CD4-positive, alpha-beta T cell treated with Interleukin-2 at 100 ng/mL for 4 hours (primary cell): ENCODE measurements around the gene ADGRG7.
A peak's percentile ranks its signal among the peaks of the same experiment; 100 is the strongest.
"Not testable (repeated sequence)": the region's sequence is repeated elsewhere in the genome, so short reads cannot be mapped to it uniquely, and the experiment has no call there.

Experiments
- DNase-seq: peaks from one replicate; pipeline ENCODE4 v3.0.0-alpha.2; 2020; ENCODE audit warnings: low spot score

ADGRG7 gene

GRCh38 chr3:100645913-100646312 is 36.5 kb downstream of the ADGRG7 start:
- no peak for DNase-seq

- DNase-seq = no peak
Measured at GRCh38 chr3:100647171-100647570, 37.8 kb downstream of the ADGRG7 start.

GRCh38 chr3:100647657-100648056 is 38.3 kb downstream of the ADGRG7 start:
- DNase-seq = no peak

GRCh38 chr3:100650651-100651619 is 41.5 kb downstream of the ADGRG7 start:
- DNase-seq = peak; percentile 12

- DNase-seq = no peak
Measured at GRCh38 chr3:100653604-100654294, 44.3 kb downstream of the ADGRG7 start.

- no peak for DNase-seq
Measured at GRCh38 chr3:100656945-100657344, 47.5 kb downstream of the ADGRG7 start.

GRCh38 chr3:100661294-100661693 is 51.9 kb downstream of the ADGRG7 start:
- not testable (repeated sequence) for DNase-seq

- DNase-seq = no peak
Measured at GRCh38 chr3:100662113-100662823, 52.9 kb downstream of the ADGRG7 start.

GRCh38 chr3:100665230-100665629 is 55.8 kb downstream of the ADGRG7 start:
- DNase-seq = peak; percentile 37

- DNase-seq = not testable (repeated sequence)
Measured at GRCh38 chr3:100666699-100667098, 57.3 kb downstream of the ADGRG7 start.

GRCh38 chr3:100667316-100667715 is 57.9 kb downstream of the ADGRG7 start:
- DNase-seq = not testable (repeated sequence)

GRCh38 chr3:100670995-100671394 is 61.6 kb downstream of the ADGRG7 start:
- DNase-seq = not testable (repeated sequence)

- DNase-seq = no peak
Measured at GRCh38 chr3:100681496-100681895, 72.1 kb downstream of the ADGRG7 start.

- DNase-seq = no peak
Measured at GRCh38 chr3:100682056-100682853, 72.9 kb downstream of the ADGRG7 start.

GRCh38 chr3:100682854-100683760 is 73.7 kb downstream of the ADGRG7 start:
- no peak for DNase-seq

- DNase-seq = no peak
Measured at GRCh38 chr3:100693225-100693624, 83.8 kb downstream of the ADGRG7 start.

GRCh38 chr3:100695696-100696095 is 86.3 kb downstream of the ADGRG7 start:
- DNase-seq = no peak

- no peak for DNase-seq
Measured at GRCh38 chr3:100696161-100696560, 86.8 kb downstream of the ADGRG7 start.

GRCh38 chr3:100697172-100697571 is 87.8 kb downstream of the ADGRG7 start:
- DNase-seq = no peak

GRCh38 chr3:100697723-100698285 is 88.4 kb downstream of the ADGRG7 start:
- no peak for DNase-seq
